HepG2 (cell line): ENCODE data around the gene PLD2.

Experiments used
- CTCF ChIP-seq: sonication (generic); formaldehyde crosslinking; IDR thresholded peaks from 2 replicates; pipeline ENCODE4 v1.5.0; 2020; ENCODE audit warnings: mild to moderate bottlenecking, missing genetic modification reagents, moderate library complexity
- ETV6 ChIP-seq: sonication (generic); formaldehyde crosslinking; conservative IDR thresholded peaks from 2 replicates; pipeline ENCODE4 v1.4.0; 2020; ENCODE audit warnings: missing genetic modification reagents
- MAFK ChIP-seq, 2 experiments: IDR thresholded peaks in 1 of 2; conservative IDR thresholded peaks in 1 of 2; 2 replicates each; pipeline ENCODE4 v1.6.1; 2011; ENCODE audit warnings: improper control_type of control experiment in 2 of 2, low read length in 2 of 2
- MYC ChIP-seq: sonication (generic); formaldehyde crosslinking; IDR thresholded peaks from 2 replicates; pipeline ENCODE4 v1.9.0; 2021; ENCODE audit warnings: missing genetic modification reagents, borderline replicate concordance
- RFX5 ChIP-seq: IDR thresholded peaks from 2 replicates; pipeline ENCODE4 v1.6.1; 2011; ENCODE audit warnings: low read depth, low read length, improper control_type of control experiment
- ZNF121 ChIP-seq: sonication (generic); formaldehyde crosslinking; IDR thresholded peaks from 2 replicates; pipeline ENCODE4 v1.5.0; 2020; ENCODE audit warnings: mild to moderate bottlenecking, missing genetic modification reagents
- ZNF224 ChIP-seq: sonication (generic); formaldehyde crosslinking; IDR thresholded peaks from 2 replicates; pipeline ENCODE4 v1.5.0; 2020; ENCODE audit warnings: mild to moderate bottlenecking, missing genetic modification reagents
- ZNF354B ChIP-seq: sonication (generic); formaldehyde crosslinking; IDR thresholded peaks from 2 replicates; pipeline ENCODE4 v1.8.0; 2022; ENCODE audit warnings: mild to moderate bottlenecking, missing genetic modification reagents
- ZNF383 ChIP-seq: sonication (generic); formaldehyde crosslinking; IDR thresholded peaks from 2 replicates; pipeline ENCODE4 v1.4.0; 2020; ENCODE audit warnings: missing genetic modification reagents, mild to moderate bottlenecking, borderline replicate concordance

- TF ChIP-seq ZNF383 (CRISPR knock-in tag): no peak
- no peak for TF ChIP-seq ZNF354B (CRISPR knock-in tag)
- no peak for TF ChIP-seq CTCF (CRISPR knock-in tag)
- no peak for TF ChIP-seq MYC (CRISPR knock-in tag)
- TF ChIP-seq MAFK (conservative IDR thresholded peaks at IDR 0.05 in 1 of 2, IDR thresholded peaks at IDR 0.05 in 1 of 2; ENCODE audit: low read length in 2 of 2): no peak
- no peak for TF ChIP-seq RFX5
- TF ChIP-seq ZNF121 (CRISPR knock-in tag): no peak; the same call in 1 of the 2 replicates
- no peak for TF ChIP-seq ETV6 (CRISPR knock-in tag)
- TF ChIP-seq ZNF224 (CRISPR knock-in tag): no peak
Measured at GRCh38 chr17:4858068-4858881, 51.3 kb downstream of the PLD2 start.
